T-helper 22 cell (primary cell): ENCODE data around the gene CACNG1.
"Not testable (repeated sequence)": the region's sequence is repeated elsewhere in the genome, so short reads cannot be mapped to it uniquely, and the experiment has no call there.

Experiments
- DNase-seq: peaks from one replicate; pipeline ENCODE4 v3.0.0-alpha.2; 2020; ENCODE audit warnings: low read depth

Gene CACNG1

DNA sequence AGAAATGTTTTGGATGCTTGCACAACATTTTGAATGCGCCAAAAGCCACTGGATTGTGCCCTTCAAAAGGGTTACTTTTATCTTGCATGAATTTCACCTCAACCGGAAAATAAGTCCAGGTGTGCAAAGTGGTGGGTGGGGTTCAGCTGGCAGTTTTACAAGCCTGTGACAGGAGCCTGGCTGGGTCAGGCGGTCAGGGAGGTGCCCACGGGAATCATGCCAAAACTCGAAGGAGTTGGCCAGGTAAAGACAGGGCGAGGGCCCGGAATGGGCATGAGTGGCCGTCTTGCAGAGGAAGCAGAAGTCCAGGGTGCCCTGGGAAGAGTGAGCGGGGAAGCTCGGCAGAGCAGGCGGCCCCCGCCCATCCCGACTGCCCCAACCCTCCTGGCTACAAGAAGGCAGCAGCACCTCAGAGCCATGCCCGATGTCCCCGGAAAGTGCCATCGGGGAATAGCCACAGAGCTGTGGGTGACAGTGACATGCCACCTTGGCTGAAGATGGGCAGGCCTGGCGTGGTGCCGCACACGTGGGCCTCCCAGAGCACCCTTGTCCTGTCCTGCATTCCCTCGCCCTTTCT is 19.1 kb upstream of the CACNG1 start:
- no peak for DNase-seq

DNA sequence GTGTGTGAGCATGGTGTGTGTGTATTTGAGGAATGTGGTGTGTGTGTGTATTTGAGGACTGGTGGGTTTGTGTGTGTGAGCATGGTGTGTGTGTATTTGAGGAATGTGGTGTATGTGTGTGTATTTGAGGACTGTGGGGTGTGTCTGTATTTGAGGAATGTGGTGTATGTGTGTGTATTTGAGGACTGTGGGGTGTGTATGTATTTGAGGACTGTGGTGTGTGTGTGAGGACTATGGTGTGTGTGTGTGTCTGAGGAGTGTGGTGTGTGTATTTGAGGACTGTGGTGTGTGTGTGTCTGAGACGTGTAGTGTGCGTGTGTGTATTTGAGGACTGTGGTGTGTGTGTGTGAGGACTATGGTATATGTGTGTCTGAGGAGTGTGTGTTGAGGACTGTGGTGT is 18.0 kb upstream of the CACNG1 start:
- no peak for DNase-seq

- DNase-seq, result no peak
Measured at GRCh38 chr17:67027031-67027628, 17.2 kb upstream of the CACNG1 start.

- DNase-seq, result no peak
Measured at GRCh38 chr17:67030641-67031040, 13.7 kb upstream of the CACNG1 start.

- no peak for DNase-seq
Measured at GRCh38 chr17:67032382-67032781, 12.0 kb upstream of the CACNG1 start.

DNA sequence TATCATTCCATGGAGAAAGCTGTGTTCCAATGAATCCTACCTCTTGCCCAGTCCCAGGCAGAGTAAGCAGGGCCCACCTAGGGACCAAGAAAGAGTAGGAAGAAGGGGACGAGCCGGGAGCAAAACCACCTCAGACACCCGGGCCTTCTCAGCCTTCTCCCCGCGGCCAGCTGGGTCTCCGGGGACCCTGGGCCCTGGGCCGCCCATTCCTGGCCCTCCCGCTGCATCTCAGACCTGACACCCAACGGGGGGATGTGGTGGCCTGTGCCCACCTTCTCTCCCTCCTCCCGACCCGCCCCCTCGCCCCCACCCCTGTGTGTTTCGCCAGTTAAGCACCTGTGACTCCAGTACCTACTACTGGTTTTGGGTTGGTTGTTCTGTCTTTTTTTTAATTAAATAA is 11.4 kb upstream of the CACNG1 start:
- no peak for DNase-seq

- no peak for DNase-seq
Measured at GRCh38 chr17:67033613-67034012, 10.7 kb upstream of the CACNG1 start.

DNA sequence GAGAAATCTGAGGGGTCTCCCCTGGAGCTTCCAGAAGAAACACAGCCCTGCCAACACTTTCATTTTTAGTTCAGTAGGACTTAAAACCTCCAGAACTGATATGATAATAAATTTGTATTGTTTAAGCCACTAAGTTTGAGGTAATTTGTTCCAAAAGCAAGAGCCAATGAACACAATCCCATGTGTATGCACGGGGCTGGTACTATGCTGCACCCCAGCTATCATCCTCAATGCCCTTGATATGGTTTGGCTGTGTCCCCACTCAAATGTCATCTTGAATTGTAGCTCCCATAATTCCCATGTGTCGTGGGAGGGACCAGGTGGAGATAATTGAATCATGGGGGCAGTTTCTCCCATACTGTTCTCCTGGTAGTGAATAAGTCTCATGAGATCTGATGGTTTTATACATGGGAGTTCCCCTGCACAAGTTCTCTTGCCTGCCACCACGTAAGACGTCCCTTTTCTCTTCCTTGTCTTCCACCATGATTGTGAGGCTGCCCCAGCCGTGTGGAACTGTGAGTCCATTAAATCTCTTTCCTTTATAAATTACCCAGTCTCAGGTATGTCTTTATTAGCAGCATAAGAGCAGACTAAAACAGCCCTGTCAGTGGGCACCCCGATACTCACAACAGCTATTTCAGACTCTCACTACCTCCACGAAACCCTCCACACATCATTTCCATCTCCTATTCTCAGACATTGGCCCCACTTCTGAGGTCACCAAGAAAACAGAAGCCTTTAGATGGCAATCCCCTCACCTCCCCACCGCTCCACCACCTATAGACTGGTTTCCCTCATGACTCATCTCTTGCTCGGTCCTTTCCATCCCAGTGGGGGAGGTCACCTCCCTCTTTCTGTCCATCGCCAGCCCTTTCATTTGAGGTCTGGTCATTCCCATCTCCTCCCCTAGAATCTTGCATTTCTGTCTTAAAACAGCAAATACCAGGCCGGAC is 8.9 kb upstream of the CACNG1 start:
- no peak for DNase-seq

GRCh38 chr17:67038861-67039365 is 5.4 kb upstream of the CACNG1 start:
- no peak for DNase-seq

- DNase-seq, result no peak
Measured at GRCh38 chr17:67040652-67041051, 3.7 kb upstream of the CACNG1 start.

GRCh38 chr17:67041119-67041518 is 3.2 kb upstream of the CACNG1 start:
- not testable (repeated sequence) for DNase-seq

DNA sequence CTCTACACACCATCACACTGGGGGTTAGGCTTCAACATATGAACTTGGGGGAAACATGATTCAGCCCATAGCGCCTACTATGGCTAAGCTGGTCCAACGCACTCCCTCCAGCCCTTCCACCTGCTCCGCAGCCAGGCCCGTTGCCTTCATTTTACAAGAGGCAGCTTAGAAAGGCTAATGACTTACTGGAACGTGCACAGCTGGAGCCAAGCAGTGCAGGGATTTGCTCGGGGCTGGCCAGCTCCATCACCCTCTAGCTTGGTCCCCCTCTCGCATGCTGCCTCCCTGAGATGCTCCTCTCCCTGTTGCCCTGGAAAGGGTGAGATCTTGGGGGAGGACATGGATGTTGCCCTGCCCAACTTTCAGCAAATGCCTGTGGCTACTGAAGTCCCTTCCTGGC is 2.8 kb upstream of the CACNG1 start:
- no peak for DNase-seq

DNA sequence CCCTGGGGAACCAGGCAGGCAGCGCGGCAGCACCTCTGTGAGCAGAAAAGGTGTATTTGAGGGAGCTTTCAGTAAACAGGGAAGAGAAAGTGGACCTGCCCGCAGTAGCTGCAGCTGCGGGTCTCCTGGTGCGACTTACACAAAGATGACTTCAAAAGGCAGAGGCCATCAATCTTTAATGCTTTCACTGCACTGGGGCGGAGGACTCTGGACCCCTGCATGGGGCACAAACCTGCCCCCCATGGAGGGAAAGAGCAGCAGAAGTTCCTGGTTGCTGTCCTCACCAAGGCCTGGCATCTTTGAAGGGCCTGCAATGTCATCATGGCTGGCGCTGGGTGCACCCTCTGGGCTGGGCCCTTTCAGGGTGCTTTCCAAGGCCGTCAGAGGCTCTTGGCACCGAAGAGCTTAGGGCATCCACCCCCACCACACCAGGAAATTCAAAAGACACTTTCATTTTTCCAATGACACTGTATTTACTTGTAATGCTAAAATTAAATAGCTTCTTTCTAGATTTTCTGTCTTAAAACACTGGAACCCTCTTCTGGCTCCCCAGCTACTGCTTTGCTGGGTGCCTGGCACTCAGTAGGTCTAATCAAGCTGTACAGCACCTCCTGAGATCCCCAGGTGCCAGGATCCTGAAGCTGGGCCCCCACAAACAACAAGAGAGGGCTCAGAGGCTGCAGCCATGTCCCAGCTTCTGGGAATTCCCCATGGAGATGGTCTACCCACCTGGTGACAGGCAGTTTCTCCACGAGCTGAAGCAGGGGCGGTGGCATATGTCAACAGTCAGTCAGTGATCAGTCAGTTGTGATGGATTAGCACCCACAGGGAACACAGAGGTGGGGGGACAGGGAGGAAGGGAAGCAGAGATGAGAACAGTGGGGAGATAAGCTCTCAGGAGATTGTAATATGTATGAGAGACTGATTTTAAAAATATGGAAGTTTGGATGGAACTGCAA is 2.1 kb upstream of the CACNG1 start:
- DNase-seq, result no peak

- no peak for DNase-seq
Measured at GRCh38 chr17:67043283-67043682, 1.1 kb upstream of the CACNG1 start.

GRCh38 chr17:67044940-67045339 is 586 bp downstream of the CACNG1 start:
- no peak for DNase-seq

GRCh38 chr17:67046398-67046797 is 2.0 kb downstream of the CACNG1 start:
- no peak for DNase-seq

GRCh38 chr17:67047382-67047781 is 3.0 kb downstream of the CACNG1 start:
- no peak for DNase-seq

DNA sequence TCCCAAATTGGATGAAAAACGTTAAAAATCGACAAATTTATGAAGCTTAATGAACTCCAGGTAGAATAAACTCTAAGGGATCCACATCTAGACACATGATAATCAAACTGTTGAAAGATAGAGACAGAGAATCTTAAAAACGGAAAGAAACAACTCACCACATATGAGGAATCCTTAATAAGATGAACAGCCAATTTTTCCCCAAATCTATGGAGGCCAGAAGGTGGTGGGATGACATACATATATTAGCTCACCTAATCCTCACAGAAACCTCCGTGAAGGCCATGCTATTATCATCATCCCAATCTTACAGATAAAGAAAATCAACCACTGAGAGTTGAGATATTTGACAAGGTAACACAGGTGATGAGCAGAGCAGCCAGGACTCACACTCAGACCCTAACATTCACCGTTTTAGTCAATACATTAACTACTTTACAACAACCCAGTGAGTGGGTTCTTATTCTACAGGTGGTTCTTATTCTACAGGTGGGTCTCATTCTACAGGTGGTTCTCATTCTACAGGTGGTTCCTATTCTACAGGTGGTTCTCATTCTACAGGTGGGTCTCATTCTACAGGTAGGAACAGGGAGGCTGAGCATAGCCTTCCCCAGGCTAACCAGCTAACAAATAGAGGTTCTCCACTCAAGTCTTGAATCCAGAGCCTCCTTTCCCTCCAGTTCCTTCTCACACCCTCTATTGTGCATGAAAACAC is 4.8 kb downstream of the CACNG1 start:
- DNase-seq, result no peak

DNA sequence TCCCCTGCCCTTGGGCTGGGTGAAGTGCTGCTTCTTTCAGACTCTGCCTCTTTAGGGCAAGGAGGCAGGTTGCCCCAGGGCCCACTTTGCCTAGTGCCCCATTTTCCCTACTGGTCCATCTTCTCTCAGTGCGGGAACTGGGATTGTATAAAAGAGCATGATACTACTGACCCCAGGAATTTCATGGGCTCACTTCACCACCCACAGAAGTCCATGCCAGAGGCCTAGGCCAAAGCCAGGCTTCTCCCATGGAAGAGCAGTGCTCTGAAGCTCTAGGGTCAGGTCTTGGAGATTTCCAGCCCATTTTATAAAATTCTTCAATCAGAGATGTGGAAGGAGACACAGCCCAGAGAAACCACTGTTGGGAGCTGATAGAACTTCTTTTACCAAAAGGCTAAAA is 5.7 kb downstream of the CACNG1 start:
- no peak for DNase-seq

- no peak for DNase-seq
Measured at GRCh38 chr17:67050471-67051154, 6.3 kb downstream of the CACNG1 start.

- DNase-seq, result no peak
Measured at GRCh38 chr17:67051155-67051538, 6.8 kb downstream of the CACNG1 start.
